Body of pancreas (tissue), 4 donors: ENCODE data around the gene ETS2.

ENCODE experiments used
- CTCF ChIP-seq, 7 experiments: fragments of 450-650 bp in 4 of 7; fragments of 200-600 bp in 3 of 7; sonication (generic) in 3 of 7; IDR thresholded peaks; one replicate each; pipeline ENCODE4 v1.5.1; 2016 to 2019; ENCODE audit warnings: antibody characterized with exemption in 7 of 7
- POLR2A ChIP-seq, 3 donors: fragments of 450-650 bp; IDR thresholded peaks; one replicate each; pipeline ENCODE4 v1.6.1; 2016; ENCODE audit warnings: antibody characterized with exemption in 3 of 3, mild to moderate bottlenecking in 2 of 3

GRCh38 chr21:38838598-38839327, 33.0 kb downstream of the ETS2 start:
- no peak for TF ChIP-seq POLR2A (IDR thresholded peaks at IDR 0.05)
- TF ChIP-seq CTCF (IDR thresholded peaks at IDR 0.05), result no peak
